Measurements from ENCODE around the gene SLC5A11.
"Not testable (repeated sequence)": the region's sequence is repeated elsewhere in the genome, so short reads cannot be mapped to it uniquely, and the experiment has no call there.

The SLC5A11 gene

GRCh38 chr16:24845726-24846547 lies at the start of gene SLC5A11:
TSS of gene SLC5A11 (plus strand) at chr16:24845963. CDS start at chr16:24858644, 12,681 bp downstream.
- no peak for DNase-seq

DNA sequence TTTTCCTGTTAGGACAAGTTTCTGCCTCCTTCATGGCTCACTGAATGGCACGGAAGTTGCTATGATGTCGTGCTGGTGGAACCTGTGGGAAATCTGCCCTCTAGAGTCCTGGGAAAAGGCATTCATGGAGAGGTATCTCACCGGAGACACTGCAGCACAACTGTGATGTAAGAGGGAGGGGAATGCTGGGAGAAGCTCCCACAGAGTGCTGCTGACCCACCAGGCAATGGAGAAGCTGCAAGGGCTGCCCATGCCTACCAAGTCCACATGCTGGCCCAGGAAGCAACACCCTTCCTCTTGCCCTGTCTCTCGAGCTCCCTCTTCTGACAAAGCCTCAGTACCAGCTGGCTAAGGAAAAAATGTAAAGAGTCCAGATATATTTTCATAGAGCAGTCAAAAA lies 45.2 kb upstream of the SLC5A11 start:
- no peak for DNase-seq

DNA sequence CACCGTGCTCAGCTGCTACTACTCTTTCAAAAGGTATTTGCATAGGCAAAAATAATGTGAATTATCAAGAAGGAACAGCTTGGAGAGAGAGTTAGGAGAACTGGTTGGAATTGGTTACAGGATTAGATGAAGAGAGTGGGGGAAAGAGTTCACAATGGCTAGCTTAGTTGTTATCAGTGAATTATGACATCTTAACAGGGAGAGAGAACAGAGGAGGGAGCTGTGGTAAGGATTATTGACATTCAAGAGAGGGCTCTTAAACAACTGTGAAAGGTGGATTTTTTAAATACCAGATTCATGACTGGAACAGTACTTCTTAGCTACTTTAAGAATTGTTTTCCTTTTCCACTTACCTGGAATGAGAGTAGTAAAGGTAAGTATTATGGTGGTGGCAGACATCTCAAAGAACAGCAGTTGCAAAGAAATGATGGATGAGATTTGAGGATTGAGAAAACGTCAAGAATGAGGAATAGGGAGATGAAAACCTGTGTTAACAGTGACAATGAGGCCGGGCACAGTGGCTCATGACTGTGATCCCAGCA lies 43.9 kb upstream of the SLC5A11 start:
- DNase-seq = no peak

DNA sequence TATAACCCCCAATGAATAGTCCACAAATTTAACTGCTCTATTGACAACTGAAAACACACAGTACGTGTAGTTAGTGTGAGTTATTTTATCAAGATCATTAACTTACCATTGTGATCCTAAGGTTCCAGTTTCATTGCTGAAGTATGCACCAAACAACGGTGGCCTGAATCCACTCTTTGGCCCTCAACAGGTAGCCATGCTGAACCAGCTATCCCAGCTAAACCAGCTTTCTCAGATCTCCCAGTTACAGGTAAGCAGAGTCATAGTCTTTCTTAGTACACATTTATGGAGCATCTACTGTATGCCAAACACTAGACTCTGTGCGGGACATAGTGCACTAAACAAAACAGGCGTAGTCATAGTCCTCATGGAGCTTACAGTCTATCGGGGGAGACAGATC lies 40.3 kb upstream of the SLC5A11 start:
- DNase-seq = no peak

DNA sequence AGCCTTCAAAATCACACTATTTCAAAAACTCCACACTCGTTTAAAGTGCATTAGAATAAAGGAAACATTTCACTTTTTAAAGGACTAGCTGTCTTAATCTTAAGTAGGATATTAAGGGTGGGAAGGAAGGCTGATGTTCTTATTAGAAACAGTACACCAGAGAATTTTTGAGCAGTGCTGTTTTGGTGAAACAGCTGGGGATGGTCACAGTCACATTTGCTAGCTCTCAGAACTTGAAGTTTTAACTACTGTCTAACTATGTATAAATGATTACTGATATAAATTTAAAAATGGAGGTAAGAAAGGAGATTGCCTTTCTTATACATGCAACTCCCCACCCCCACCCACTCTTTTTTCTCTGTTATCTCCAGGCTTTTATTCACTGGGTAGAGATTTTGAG lies 38.5 kb upstream of the SLC5A11 start:
- no peak for DNase-seq

- no peak for DNase-seq
Measured at GRCh38 chr16:24810951-24811843, 34.6 kb upstream of the SLC5A11 start.

DNA sequence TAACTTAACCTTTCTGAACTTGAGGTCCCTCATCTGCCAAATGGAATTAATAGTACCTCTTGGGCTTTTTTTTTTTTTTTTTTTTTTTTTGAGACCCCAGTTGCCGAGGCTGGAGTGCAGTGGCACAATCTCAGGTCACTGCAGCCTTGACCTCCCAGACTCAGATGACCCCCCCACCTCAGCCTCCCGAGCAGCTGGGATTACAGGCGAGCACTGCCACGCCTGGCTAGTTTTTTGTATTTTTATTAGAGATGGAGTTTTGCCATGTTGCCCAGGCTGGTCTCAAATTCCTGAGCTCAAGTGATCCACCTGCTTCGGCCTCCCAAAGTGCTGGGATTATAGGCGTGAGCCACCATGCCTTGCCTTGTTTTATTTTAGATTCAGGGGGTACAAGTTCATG lies 33.0 kb upstream of the SLC5A11 start:
- not testable (repeated sequence) for DNase-seq

DNA sequence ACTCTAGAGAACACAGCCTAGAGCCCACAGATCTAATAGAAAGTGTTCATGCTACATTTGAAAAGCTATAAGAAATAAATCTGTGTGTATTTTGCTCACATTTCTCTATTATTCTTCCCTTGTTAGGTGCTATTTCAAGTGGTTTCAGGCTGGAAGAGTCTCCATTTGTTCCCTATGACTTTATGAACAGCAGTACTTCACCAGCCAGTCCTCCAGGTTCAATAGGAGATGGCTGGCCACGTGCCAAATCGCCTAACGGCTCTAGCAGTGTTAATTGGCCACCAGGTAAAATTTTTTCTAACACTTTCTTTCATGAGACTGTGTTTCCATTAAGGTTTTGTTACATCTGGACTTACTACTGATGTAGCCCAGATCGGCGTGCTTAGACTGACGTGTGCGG lies 30.7 kb upstream of the SLC5A11 start:
- DNase-seq = no peak

GRCh38 chr16:24816688-24817087 lies 29.1 kb upstream of the SLC5A11 start:
- DNase-seq = no peak

DNA sequence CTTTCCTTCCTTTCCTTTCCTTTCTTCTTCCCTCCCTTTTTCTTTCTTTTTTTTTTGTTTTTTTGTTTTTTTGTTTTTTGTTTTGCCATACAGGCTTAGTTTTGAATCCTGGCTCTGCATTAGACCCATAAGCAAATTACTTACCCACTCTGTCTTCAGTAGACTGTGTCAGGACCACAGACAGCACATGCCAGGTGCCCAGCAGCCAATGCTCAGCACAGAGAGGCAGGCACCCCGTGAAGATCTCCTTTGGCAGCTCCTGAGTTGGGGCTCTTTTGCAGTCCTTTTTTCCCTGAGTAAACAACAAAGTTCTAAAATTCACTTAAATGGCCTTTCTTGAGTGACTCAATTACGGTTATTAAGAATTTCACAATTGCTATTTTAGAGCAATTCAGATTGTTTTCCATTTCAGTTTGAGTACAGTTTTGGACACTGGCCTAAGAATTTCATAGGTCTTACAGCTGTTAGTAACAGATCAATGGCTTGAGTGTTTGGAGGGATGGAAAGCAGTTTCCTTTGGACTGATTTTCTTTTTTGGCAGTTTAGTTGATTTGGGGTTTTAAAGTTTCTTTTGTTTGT lies 26.2 kb upstream of the SLC5A11 start:
- DNase-seq = no peak

- no peak for DNase-seq
Measured at GRCh38 chr16:24820522-24820921, 25.2 kb upstream of the SLC5A11 start.

GRCh38 chr16:24821129-24821528 lies 24.6 kb upstream of the SLC5A11 start:
- no peak for DNase-seq

- no peak for DNase-seq
Measured at GRCh38 chr16:24822542-24822941, 23.2 kb upstream of the SLC5A11 start.

GRCh38 chr16:24822974-24823373 lies 22.8 kb upstream of the SLC5A11 start:
- DNase-seq = peak; percentile 26

DNA sequence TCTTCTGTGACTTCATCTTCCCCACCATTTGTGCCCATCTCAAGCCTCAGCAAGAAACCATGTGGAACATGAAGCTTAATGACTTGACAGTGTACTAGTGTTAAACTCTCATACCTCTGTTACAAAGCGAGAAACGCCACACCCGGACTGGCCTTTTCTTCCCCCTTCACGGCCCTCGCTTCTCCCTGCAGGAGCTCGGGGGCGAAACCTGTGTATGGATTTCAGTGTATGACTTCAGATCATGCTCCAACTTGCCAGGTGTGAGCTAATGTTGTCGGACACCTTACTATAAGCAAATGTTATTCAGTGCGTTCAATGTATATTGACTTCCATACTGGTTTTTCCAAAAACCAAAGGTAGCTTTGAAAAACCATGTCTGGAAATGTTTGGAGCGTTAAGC lies 20.1 kb upstream of the SLC5A11 start:
- no peak for DNase-seq

- peak; percentile 26 for DNase-seq
Measured at GRCh38 chr16:24826096-24826690, 19.6 kb upstream of the SLC5A11 start.

DNA sequence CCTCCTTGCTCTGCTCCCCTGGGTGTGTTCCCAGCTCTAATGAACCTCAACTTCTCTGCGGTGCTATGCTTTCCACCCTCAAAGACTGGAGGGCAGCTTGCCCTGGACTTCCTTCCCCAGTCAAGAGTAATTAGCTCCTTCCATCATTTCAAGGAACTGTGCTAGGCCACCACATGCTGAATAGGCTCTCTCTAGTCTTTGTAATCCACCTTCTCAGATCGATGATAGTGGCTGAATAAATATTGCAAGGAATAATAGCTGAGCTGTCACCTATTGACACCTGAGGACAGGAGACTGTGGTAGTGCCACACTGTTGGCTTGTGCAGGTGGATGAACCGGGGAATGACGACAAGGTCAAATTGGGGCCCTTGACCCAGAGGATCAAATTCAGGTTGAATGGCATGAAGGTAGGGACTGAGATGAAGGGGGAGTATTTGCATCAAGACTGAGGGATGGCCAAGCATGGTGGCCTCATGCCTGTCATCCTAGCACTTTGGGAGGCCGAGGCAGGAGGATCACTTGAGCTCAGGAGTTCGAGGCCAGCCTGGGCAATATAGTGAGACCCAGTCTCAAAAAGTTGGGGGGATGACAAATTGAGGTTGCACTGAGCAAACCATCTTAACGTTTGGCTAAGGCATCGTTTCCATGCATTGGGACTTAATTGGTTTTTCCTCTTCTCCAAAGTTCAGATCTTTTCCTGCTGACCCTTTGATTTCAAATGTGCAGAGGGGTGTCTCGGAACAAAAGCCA lies 18.8 kb upstream of the SLC5A11 start:
- DNase-seq = peak; percentile 25

DNA sequence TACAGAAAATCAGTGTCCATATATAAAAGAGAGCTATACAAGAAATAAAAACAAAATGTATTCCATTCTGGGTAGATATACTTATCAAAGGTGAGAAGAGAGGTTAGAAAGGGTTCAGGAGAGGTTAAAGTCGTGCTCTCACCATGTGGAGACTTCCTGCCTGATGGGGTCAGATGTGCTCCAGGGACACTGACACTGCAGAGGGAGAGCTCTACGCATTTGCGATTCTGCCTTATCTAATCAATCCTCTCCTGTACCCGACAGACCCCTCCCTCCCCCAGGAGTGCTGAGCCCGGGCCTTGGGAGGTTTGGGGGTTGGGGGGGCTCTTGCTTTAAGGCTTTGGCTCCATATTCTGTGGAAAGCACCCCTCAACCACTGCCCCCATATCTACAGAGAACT lies 16.6 kb upstream of the SLC5A11 start:
- DNase-seq = peak; percentile 35

DNA sequence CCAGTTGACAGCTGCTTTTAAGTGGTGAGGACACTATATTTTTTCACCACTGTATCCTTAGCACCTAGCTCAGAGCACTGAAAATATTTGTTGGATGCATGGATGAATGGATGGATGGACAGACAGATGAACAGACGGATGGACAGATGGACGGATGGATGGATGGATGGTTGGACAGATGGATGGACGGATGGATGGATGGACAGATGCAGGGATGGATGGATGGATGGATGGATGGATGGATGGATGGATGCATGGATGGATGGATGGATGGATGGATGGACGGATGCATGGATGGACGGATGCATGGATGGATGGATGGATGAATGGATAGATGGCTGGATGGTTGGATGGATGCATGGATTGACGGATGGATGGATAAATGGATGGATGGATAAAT lies 12.4 kb upstream of the SLC5A11 start:
- DNase-seq = no peak

- no peak for DNase-seq
Measured at GRCh38 chr16:24834459-24835335, 11.1 kb upstream of the SLC5A11 start.

DNA sequence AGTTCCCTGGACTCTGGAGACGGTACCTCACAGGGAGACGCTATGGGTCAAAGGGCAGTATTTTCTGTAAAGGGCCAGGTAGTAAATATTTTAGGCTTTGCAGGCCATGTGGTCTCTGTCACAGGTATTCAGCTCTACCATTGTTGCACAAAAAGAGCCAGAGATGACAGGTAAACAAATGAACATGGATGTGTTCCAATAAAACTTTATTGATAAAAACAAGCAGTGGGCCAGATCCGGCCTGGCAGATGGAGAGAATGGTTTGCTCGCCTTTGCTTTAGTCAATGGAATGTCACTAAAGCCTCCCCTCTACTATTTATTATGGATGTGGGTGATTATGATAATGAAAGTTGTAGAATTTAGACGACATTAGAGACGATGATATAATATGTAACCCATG lies 8.9 kb upstream of the SLC5A11 start:
- no peak for DNase-seq
